Spleen (tissue), 11 donors: Measurements from ENCODE around the gene RGS2. TPM values are rescaled to one million over a fixed set of nuclear protein-coding genes. Genes with fewer than 3 reads are reported as not detected.

Experiments used
- DNase-seq: peaks from one replicate; pipeline ENCODE4 v3.0.0-alpha.2; 2020
- H3K27ac ChIP-seq, 8 donors: fragments of 200-600 bp; sonication (generic) in 7 of 8; 1 replicate in 4 of 8; 2 replicates in 4 of 8; pipeline versions ENCODE4 v1.5.0 to v1.8.0; 2016 to 2021; ENCODE audit warnings: inconsistent platforms in 4 of 8, mild to moderate bottlenecking in 4 of 8, moderate library complexity in 1 of 8
- H3K27me3 ChIP-seq, 7 donors: fragments of 200-600 bp; sonication (generic) in 6 of 7; replicated peaks in 1 of 7; 1 replicate in 4 of 7; 2 replicates in 3 of 7; pipeline versions ENCODE4 v1.5.0 to v1.8.0; 2016 to 2021; ENCODE audit warnings: inconsistent platforms in 3 of 7, mild to moderate bottlenecking in 1 of 7
- H3K36me3 ChIP-seq, 6 donors: fragments of 200-600 bp; sonication (generic) in 5 of 6; 1 replicate in 4 of 6; 2 replicates in 2 of 6; pipeline versions ENCODE4 v1.5.0 to v1.8.0; 2016 to 2021; ENCODE audit warnings: inconsistent platforms in 2 of 6
- H3K4me1 ChIP-seq, 6 donors: fragments of 200-600 bp; sonication (generic) in 5 of 6; 1 replicate in 3 of 6; 2 replicates in 3 of 6; pipeline versions ENCODE4 v1.5.0 to v1.8.0; 2016 to 2021; ENCODE audit warnings: inconsistent platforms in 3 of 6
- H3K4me3 ChIP-seq, 8 donors: fragments of 200-600 bp; sonication (generic) in 7 of 8; 1 replicate in 4 of 8; 2 replicates in 4 of 8; pipeline versions ENCODE4 v1.5.0 to v1.8.0; 2016 to 2021; ENCODE audit warnings: inconsistent platforms in 4 of 8, mild to moderate bottlenecking in 4 of 8, moderate library complexity in 2 of 8
- H3K9me3 ChIP-seq, 8 donors: fragments of 200-600 bp; sonication (generic) in 7 of 8; 1 replicate in 4 of 8; 2 replicates in 4 of 8; pipeline versions ENCODE4 v1.5.0 to v1.8.0; 2016 to 2021; ENCODE audit warnings: inconsistent platforms in 4 of 8
- CTCF ChIP-seq, 11 experiments: fragments of 200-600 bp in 7 of 11; fragments of 450-650 bp in 4 of 11; sonication (generic) in 4 of 11; IDR thresholded peaks in 8 of 11; conservative IDR thresholded peaks in 3 of 11; 1 replicate in 7 of 11; 2 replicates in 4 of 11; pipeline versions ENCODE4 v1.4.0 to v1.8.0; 2016 to 2021; ENCODE audit warnings: antibody characterized with exemption in 11 of 11, inconsistent platforms in 4 of 11, mild to moderate bottlenecking in 1 of 11
- POLR2A ChIP-seq, 3 donors: fragments of 450-650 bp; IDR thresholded peaks; one replicate each; pipeline ENCODE4 v1.5.1; 2017; ENCODE audit warnings: antibody characterized with exemption in 3 of 3, mild to moderate bottlenecking in 1 of 3
- POLR2AphosphoS5 ChIP-seq, 3 donors: sonication (generic); formaldehyde crosslinking; IDR thresholded peaks; one replicate each; pipeline ENCODE4 v1.5.1; 2017; ENCODE audit warnings: antibody characterized with exemption in 3 of 3
- WGBS, 5 donors: extraction: QIAGEN DNeasy Blood & Tissue Kit in 3 of 5; methylation state at CpG; one replicate each; pipeline versions ENCODE4 v1.1.5 to v1.1.7; 2013 to 2018; 5-methylcytosine and 5-hydroxymethylcytosine counted together
- intact Hi-C: fragments of 100-400 bp; cut with DNase I; formaldehyde crosslinking; loops from one replicate; pipeline ENCODE4 v1.15.0; 2023; ENCODE audit warnings: low total_unique reads
- polyA plus RNA-seq, 3 donors: library from polyadenylated mRNA; stranded (reverse); fragments of 200-250 nt; gene quantifications; one replicate each; pipeline ENCODE4 v1.2.1, GENCODE V29; 2013
- total RNA-seq, 7 donors: library from RNA; depleted of rRNA in 3 of 7; stranded (reverse); fragments of >200 nt in 3 of 7; fragmentation: NEBNext Ultra II Directional in 4 of 7; extraction: Animal tissue kit (Norgen Biotek cat#: 25700) in 4 of 7; gene quantifications; one replicate each; pipeline versions ENCODE4 v1.1.0 to v1.2.1, GENCODE V29; 2016 to 2021
- donor health status: healthy with polysubstance abuse.
- donor health status: DM: no; HTN: no; CAD: no; lungs with moderate emphysema.
- donor health status: DM: no; HTN: no; CAD: no.
- donor health status: Bipolar disorder and iron deficiency.
- donor health status: healthy.
- donor health status: DM: no; HTN: no; CAD: no.
- donor health status: DM: yes; HTN: yes; CAD: no.

Gene RGS2
- total and polyA plus RNA-seq, 10 donors, result 56.9 to 377 (median 171) TPM

DNA sequence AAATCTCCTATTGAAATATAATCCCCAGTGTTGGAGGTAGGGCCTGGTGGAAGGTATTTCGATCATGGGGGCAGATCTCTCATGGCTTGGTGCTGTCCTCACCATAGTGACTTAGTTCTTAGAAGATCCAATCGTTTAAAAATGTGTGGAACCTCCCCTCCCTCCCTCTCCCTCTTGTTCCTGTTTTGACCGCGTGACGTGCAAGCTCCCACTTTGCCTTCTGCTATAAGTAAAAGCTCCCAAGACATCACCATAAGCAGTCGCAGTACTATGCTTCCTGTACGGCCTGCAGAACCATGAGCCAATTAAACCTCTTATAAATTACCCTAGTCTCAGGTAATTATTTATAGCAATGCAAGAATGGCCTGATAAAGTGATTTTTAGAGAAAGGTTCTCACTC is 10.9 kb upstream of the RGS2 start:
- intact Hi-C loops, result no loop called here

DNA sequence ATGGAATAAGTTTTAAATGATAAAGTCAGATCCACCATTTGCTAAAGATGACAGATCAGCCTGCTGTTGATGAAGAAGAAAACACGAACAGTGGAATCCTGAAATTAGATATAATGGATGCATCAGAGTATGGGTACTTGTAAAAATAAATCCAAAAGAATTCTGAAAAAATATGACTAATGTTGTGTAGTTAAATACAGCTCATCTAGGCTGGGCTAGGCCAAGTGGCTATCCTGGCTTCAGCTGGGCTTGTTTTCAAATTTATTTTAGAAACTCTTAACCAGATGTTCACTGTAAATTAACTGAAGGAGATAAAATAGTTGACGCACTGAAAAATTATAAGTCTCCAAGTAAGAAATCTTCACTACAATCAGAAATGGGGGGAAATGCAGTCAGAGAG is 7.4 kb upstream of the RGS2 start:
- DNase-seq, result no peak
- Histone ChIP-seq H3K4me3 (no peak overlapping the region), H3K36me3 (no peaks in the 10 kb centered on the region), H3K9me3 (no peaks in the 10 kb centered on the region), H3K27me3 (no peaks in the 10 kb centered on the region), H3K27ac (no peak overlapping the region), H3K4me1 (peaks cover 3 to 12% (median 8%) of the 10 kb centered on the region in 6 donors)
- TF ChIP-seq POLR2AphosphoS5 (IDR thresholded peaks at IDR 0.05) (no peak), CTCF (IDR thresholded peaks at IDR 0.05 in 8 of 11, conservative IDR thresholded peaks at IDR 0.05 in 3 of 11) (no peak), POLR2A (IDR thresholded peaks at IDR 0.05) (no peak)
- 80 to 94% (median 93%) methylated on average over 2 of the region's 2 CpGs for WGBS, 5 donors
- intact Hi-C loops, result no loop called here

More for the DNA sequence above, 10.9 kb upstream of the RGS2 start:
- H3K4me3 ChIP-seq, result no peak overlapping the region
- H3K36me3 ChIP-seq, result no peaks in the 10 kb centered on the region
- DNase-seq, result no peak
- no peak overlapping the region for H3K27ac ChIP-seq
- 59 to 77% (median 64%) methylated on average over 7 of the region's 7 CpGs for whole genome bisulfite sequencing, 5 donors
- no peak for TF ChIP-seq POLR2A (IDR thresholded peaks at IDR 0.05)
- TF ChIP-seq POLR2AphosphoS5 (IDR thresholded peaks at IDR 0.05), result no peak
- TF ChIP-seq CTCF (IDR thresholded peaks at IDR 0.05 in 8 of 11, conservative IDR thresholded peaks at IDR 0.05 in 3 of 11), result no peak
- H3K4me1 ChIP-seq, result no peaks in the 10 kb centered on the region
- no peaks in the 10 kb centered on the region for H3K27me3 ChIP-seq
- H3K9me3 ChIP-seq, result no peaks in the 10 kb centered on the region

DNA sequence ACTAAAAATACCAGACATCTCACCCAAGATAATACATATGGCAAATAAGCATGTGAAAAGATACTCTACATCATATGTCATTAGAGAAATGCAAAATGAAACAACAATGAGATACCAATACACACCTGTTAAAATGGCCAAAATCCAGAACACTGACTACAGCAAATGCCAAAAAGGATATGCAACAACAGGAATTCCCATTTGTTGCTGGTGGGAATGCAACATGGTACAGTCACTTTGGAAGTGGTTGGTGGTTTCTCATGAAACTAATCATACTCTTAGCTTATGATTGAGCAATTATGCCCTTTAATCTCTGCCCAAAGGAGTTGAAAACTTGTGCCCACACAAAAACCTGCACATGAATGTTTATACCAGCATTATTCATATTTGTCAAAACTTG is 6.4 kb upstream of the RGS2 start:
- no peaks in the 10 kb centered on the region for H3K9me3 ChIP-seq
- peaks cover 3 to 22% (median 17%) of the 10 kb centered on the region in 6 donors for H3K4me1 ChIP-seq
- no peaks in the 10 kb centered on the region for H3K36me3 ChIP-seq
- no peaks in the 10 kb centered on the region for H3K27me3 ChIP-seq
- TF ChIP-seq POLR2AphosphoS5 (IDR thresholded peaks at IDR 0.05), result no peak
- TF ChIP-seq CTCF (IDR thresholded peaks at IDR 0.05 in 8 of 11, conservative IDR thresholded peaks at IDR 0.05 in 3 of 11), result no peak
- no peak for TF ChIP-seq POLR2A (IDR thresholded peaks at IDR 0.05)
- intact Hi-C loops, result no loop called here
- H3K27ac ChIP-seq, result no peak overlapping the region
- no peak for DNase-seq
- H3K4me3 ChIP-seq, result no peak overlapping the region

- Histone ChIP-seq H3K27me3 (no peaks in the 10 kb centered on the region), H3K9me3 (no peaks in the 10 kb centered on the region), H3K4me1 (peaks cover 3 to 33% (median 26%) of the 10 kb centered on the region in 6 donors), H3K27ac (no peak overlapping the region), H3K36me3 (no peaks in the 10 kb centered on the region), H3K4me3 (no peak overlapping the region)
- no peak for DNase-seq
- no peak for TF ChIP-seq POLR2AphosphoS5 (IDR thresholded peaks at IDR 0.05)
- no peak for TF ChIP-seq POLR2A (IDR thresholded peaks at IDR 0.05)
- TF ChIP-seq CTCF (IDR thresholded peaks at IDR 0.05 in 8 of 11, conservative IDR thresholded peaks at IDR 0.05 in 3 of 11), result no peak
- intact Hi-C loops, result no loop called here
Measured at GRCh38 chr1:192803501-192803900, 5.3 kb upstream of the RGS2 start.
